GM19025 (cell line): ENCODE data around the gene MAJIN.

Experiments
- ATAC-seq: cut with Tn5 transposase; IDR thresholded peaks from one replicate; pipeline ENCODE4 v1.9.1; 2021; ENCODE audit warnings: mild to moderate bottlenecking, low read depth, moderate library complexity; ENCODE audit not compliant: unreplicated experiment

MAJIN gene

GRCh38 chr11:64894812-64895452, 77.0 kb downstream of the MAJIN start:
- ATAC-seq = no peak

- ATAC-seq = peak; percentile 45
Measured at GRCh38 chr11:64894070-64894811, 77.7 kb downstream of the MAJIN start.

- no peak for ATAC-seq
Measured at GRCh38 chr11:64893194-64894069, 78.5 kb downstream of the MAJIN start.

- no peak for ATAC-seq
Measured at GRCh38 chr11:64892838-64893193, 79.1 kb downstream of the MAJIN start.

GRCh38 chr11:64892411-64892831, 79.5 kb downstream of the MAJIN start:
- no peak for ATAC-seq

- no peak for ATAC-seq
Measured at GRCh38 chr11:64891880-64892279, 80.0 kb downstream of the MAJIN start.

GRCh38 chr11:64891215-64891848, 80.6 kb downstream of the MAJIN start:
- ATAC-seq = no peak

GRCh38 chr11:64890522-64890939, 81.4 kb downstream of the MAJIN start:
- ATAC-seq = no peak

- no peak for ATAC-seq
Measured at GRCh38 chr11:64888729-64889511, 83.0 kb downstream of the MAJIN start.

GRCh38 chr11:64888406-64888728, 83.5 kb downstream of the MAJIN start:
- ATAC-seq = no peak
